SK-N-SH (cell line): ENCODE results near the gene PCGF1. TPM values are rescaled to one million over a fixed set of nuclear protein-coding genes. Genes with fewer than 3 reads are reported as not detected.

Experiments
- CTCF ChIA-PET: fragments of 300-600, 350-600 bp; formaldehyde crosslinking; extraction: SDS; loops from one replicate; lab custom pipeline; 2021; lab: Yijun Ruan, JAX
- POLR2A ChIA-PET: fragments of 350-600 bp; sonication (Branson Sonifier 250); formaldehyde crosslinking; extraction: SDS; loops from one replicate; lab custom pipeline; 2020; ENCODE audit warnings: antibody characterized with exemption, inconsistent platforms; lab: Yijun Ruan, JAX
- DNase-seq: peaks from one replicate; pipeline ENCODE4 v3.0.0; 2012
- H2AFZ ChIP-seq: fragments of 200-600 bp; sonication (generic); 2 replicates; pipeline ENCODE4 v1.8.1; 2016; ENCODE audit warnings: antibody characterized with exemption, mild to moderate bottlenecking, low read depth
- H3F3A ChIP-seq: fragments of 200-600 bp; sonication (generic); replicated peaks from 2 replicates; pipeline ENCODE3; 2016; ENCODE audit warnings: antibody characterized with exemption, mild to moderate bottlenecking; ENCODE audit not compliant: insufficient read depth
- H3K27ac ChIP-seq, 2 experiments: fragments of 200-500 bp in 1 of 2; fragments of 200-600 bp in 1 of 2; sonication (Bioruptor generic) in 1 of 2; sonication (generic), shearing (Covaris generic) in 1 of 2; 2 replicates each; pipeline versions ENCODE4 v1.5.1 to v1.6.1; 2014 to 2016; ENCODE audit warnings: low read depth in 2 of 2, inconsistent platforms in 1 of 2, low read length in 1 of 2, mild to moderate bottlenecking in 1 of 2, mixed read lengths in 1 of 2
- H3K27me3 ChIP-seq: fragments of 200-600 bp; sonication (generic), shearing (Covaris generic); 2 replicates; pipeline ENCODE4 v1.6.1; 2016; ENCODE audit warnings: mixed run types; ENCODE audit not compliant: insufficient read depth
- H3K36me3 ChIP-seq, 2 experiments: fragments of 200-500 bp in 1 of 2; fragments of 200-600 bp in 1 of 2; sonication (Bioruptor generic) in 1 of 2; sonication (generic) in 1 of 2; replicated peaks in 1 of 2; 2 replicates each; pipeline versions ENCODE3 to v1.5.1; 2014 to 2016; ENCODE audit warnings: low read length in 1 of 2, mild to moderate bottlenecking in 1 of 2; ENCODE audit not compliant: insufficient read depth in 2 of 2, control insufficient read depth in 1 of 2
- H3K4me1 ChIP-seq, 2 experiments: fragments of 200-500 bp in 1 of 2; fragments of 200-600 bp in 1 of 2; sonication (Bioruptor generic) in 1 of 2; sonication (generic), shearing (Covaris generic) in 1 of 2; 2 replicates each; pipeline versions ENCODE4 v1.5.1 to v1.6.1; 2014 to 2016; ENCODE audit warnings: low read depth in 1 of 2, low read length in 1 of 2, mixed run types in 1 of 2; ENCODE audit not compliant: insufficient read depth in 2 of 2, control insufficient read depth in 1 of 2
- H3K4me2 ChIP-seq: fragments of 200-600 bp; sonication (generic), shearing (Covaris generic); 2 replicates; pipeline ENCODE4 v1.6.1; 2017; ENCODE audit warnings: mixed run types
- H3K4me3 ChIP-seq, 2 experiments: fragments of 200-500 bp in 1 of 2; fragments of 200-600 bp in 1 of 2; sonication (Bioruptor generic) in 1 of 2; sonication (generic), shearing (Covaris generic) in 1 of 2; 2 replicates each; pipeline versions ENCODE4 v1.5.1 to v1.8.1; 2014 to 2016; ENCODE audit warnings: low read depth in 2 of 2, inconsistent platforms in 1 of 2, low read length in 1 of 2, mild to moderate bottlenecking in 1 of 2, mixed read lengths in 1 of 2, moderate library complexity in 1 of 2
- H3K79me2 ChIP-seq: fragments of 200-600 bp; sonication (generic); 2 replicates; pipeline ENCODE4 v1.8.1; 2017; ENCODE audit warnings: mild to moderate bottlenecking; ENCODE audit not compliant: insufficient read depth
- H3K9ac ChIP-seq: fragments of 200-600 bp; sonication (generic); 2 replicates; pipeline ENCODE4 v1.6.1; 2017; ENCODE audit warnings: mixed run types
- H3K9me2 ChIP-seq: fragments of 200-600 bp; sonication (generic); 2 replicates; pipeline ENCODE4 v1.6.1; 2017; ENCODE audit warnings: mixed run types
- H3K9me3 ChIP-seq: fragments of 200-600 bp; sonication (generic); 2 replicates; pipeline ENCODE4 v1.6.1; 2017; ENCODE audit warnings: mixed run types, mild to moderate bottlenecking, moderate library complexity
- H4K20me1 ChIP-seq: fragments of 200-600 bp; sonication (generic); 2 replicates; pipeline ENCODE4 v1.6.1; 2017; ENCODE audit warnings: mild to moderate bottlenecking, mixed run types; ENCODE audit not compliant: insufficient read depth
- ELF1 ChIP-seq: IDR thresholded peaks from 2 replicates; pipeline ENCODE4 v1.4.0; 2012
- EP300 ChIP-seq, 2 experiments: IDR thresholded peaks; 2 replicates each; pipeline versions ENCODE4 v1.4.0 to v1.6.1; 2012; ENCODE audit warnings: borderline replicate concordance in 1 of 2, low read depth in 1 of 2, low read length in 1 of 2
- FOXM1 ChIP-seq: IDR thresholded peaks from 2 replicates; pipeline ENCODE4 v1.4.0; 2012; ENCODE audit warnings: low read depth, mild to moderate bottlenecking
- IRF3 ChIP-seq: fragments of 150-350 bp; IDR thresholded peaks from 2 replicates; pipeline ENCODE4 v1.6.1; 2016; ENCODE audit warnings: mild to moderate bottlenecking, low read depth, low read length
- MAX ChIP-seq: IDR thresholded peaks from 2 replicates; pipeline ENCODE4 v1.4.0; 2012; ENCODE audit warnings: low read depth
- NFIC ChIP-seq: IDR thresholded peaks from 2 replicates; pipeline ENCODE4 v1.4.0; 2012; ENCODE audit warnings: borderline replicate concordance
- NRF1 ChIP-seq: IDR thresholded peaks from 2 replicates; pipeline ENCODE4 v1.6.1; 2012; ENCODE audit warnings: low read depth, mild to moderate bottlenecking, low read length
- RAD21 ChIP-seq: IDR thresholded peaks from 2 replicates; pipeline ENCODE4 v1.6.1; 2012; ENCODE audit warnings: mild to moderate bottlenecking, low read length
- REST ChIP-seq: IDR thresholded peaks from 2 replicates; pipeline ENCODE4 v1.6.1; 2012; ENCODE audit warnings: mild to moderate bottlenecking, low read depth, low read length, moderate library complexity
- RFX5 ChIP-seq: IDR thresholded peaks from 2 replicates; pipeline ENCODE4 v1.6.1; 2012; ENCODE audit warnings: mild to moderate bottlenecking, improper control_type of control experiment, low read length
- SMC3 ChIP-seq: IDR thresholded peaks from 2 replicates; pipeline ENCODE4 v1.6.1; 2012; ENCODE audit warnings: low read depth, low read length, improper control_type of control experiment
- TEAD4 ChIP-seq: IDR thresholded peaks from 2 replicates; pipeline ENCODE4 v1.4.0; 2012; ENCODE audit warnings: mild to moderate bottlenecking, borderline replicate concordance; ENCODE audit not compliant: insufficient read depth
- WGBS: methylation state at CpG from one replicate; pipeline ENCODE4 v1.1.6; 2017; ENCODE audit warnings: low lambda C conversion rate; 5-methylcytosine and 5-hydroxymethylcytosine counted together
- polyA plus RNA-seq, 3 experiments: library from polyadenylated mRNA; depleted of rRNA; stranded (reverse); fragments of >200 nt; gene quantifications; 2 replicates each; pipeline ENCODE4 v1.2.3, GENCODE V29; 2012
- TF ChIP-seq, protein P1 (sequence below): fragments of 200-600 bp; sonication (generic); IDR thresholded peaks from 2 replicates; pipeline ENCODE4 v1.6.1; 2017; ENCODE audit warnings: antibody characterized with exemption, mild to moderate bottlenecking, moderate library complexity
- TF ChIP-seq, protein P2 (sequence below): IDR thresholded peaks from 2 replicates; pipeline ENCODE4; 2012
- TF ChIP-seq, protein P3 (sequence below): fragments of 150-350 bp; IDR thresholded peaks from 2 replicates; pipeline ENCODE4 v1.6.1; 2017; ENCODE audit warnings: antibody characterized with exemption, low read length, low read depth, borderline replicate concordance

The PCGF1 gene
- polyA plus RNA-seq, 1 of the 3 experiments (the other 2 are of a cell fraction), result 44.9 TPM

- Histone ChIP-seq H3F3A (peaks cover 3% of the 10 kb centered on the region), H3K9me2 (no peaks in the 10 kb centered on the region), H3K4me2 (no peak overlapping the region), H3K79me2 (no peaks in the 10 kb centered on the region)
- TF ChIP-seq REST (no peak), NRF1 (no peak), EP300 (IDR thresholded peaks at IDR 0.05; ENCODE audit: borderline replicate concordance in 1 of 2, low read depth in 1 of 2, low read length in 1 of 2) (no peak), RFX5 (no peak), SMC3 (no peak), NFIC (no peak), TEAD4 (no peak), ELF1 (no peak), MAX (no peak), RAD21 (no peak), FOXM1 (no peak), IRF3 (no peak)
- TF ChIP-seq, protein P1, sequence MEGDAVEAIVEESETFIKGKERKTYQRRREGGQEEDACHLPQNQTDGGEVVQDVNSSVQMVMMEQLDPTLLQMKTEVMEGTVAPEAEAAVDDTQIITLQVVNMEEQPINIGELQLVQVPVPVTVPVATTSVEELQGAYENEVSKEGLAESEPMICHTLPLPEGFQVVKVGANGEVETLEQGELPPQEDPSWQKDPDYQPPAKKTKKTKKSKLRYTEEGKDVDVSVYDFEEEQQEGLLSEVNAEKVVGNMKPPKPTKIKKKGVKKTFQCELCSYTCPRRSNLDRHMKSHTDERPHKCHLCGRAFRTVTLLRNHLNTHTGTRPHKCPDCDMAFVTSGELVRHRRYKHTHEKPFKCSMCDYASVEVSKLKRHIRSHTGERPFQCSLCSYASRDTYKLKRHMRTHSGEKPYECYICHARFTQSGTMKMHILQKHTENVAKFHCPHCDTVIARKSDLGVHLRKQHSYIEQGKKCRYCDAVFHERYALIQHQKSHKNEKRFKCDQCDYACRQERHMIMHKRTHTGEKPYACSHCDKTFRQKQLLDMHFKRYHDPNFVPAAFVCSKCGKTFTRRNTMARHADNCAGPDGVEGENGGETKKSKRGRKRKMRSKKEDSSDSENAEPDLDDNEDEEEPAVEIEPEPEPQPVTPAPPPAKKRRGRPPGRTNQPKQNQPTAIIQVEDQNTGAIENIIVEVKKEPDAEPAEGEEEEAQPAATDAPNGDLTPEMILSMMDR, result no peak
- TF ChIP-seq, protein P2, sequence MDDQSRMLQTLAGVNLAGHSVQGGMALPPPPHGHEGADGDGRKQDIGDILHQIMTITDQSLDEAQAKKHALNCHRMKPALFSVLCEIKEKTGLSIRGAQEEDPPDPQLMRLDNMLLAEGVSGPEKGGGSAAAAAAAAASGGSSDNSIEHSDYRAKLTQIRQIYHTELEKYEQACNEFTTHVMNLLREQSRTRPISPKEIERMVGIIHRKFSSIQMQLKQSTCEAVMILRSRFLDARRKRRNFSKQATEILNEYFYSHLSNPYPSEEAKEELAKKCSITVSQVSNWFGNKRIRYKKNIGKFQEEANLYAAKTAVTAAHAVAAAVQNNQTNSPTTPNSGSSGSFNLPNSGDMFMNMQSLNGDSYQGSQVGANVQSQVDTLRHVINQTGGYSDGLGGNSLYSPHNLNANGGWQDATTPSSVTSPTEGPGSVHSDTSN, result no peak
- TF ChIP-seq, protein P3, sequence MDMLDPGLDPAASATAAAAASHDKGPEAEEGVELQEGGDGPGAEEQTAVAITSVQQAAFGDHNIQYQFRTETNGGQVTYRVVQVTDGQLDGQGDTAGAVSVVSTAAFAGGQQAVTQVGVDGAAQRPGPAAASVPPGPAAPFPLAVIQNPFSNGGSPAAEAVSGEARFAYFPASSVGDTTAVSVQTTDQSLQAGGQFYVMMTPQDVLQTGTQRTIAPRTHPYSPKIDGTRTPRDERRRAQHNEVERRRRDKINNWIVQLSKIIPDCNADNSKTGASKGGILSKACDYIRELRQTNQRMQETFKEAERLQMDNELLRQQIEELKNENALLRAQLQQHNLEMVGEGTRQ, result no peak
- TF ChIP-seq, all 33 proteins: peak for 0
- no peaks in the 10 kb centered on the region for H4K20me1 ChIP-seq
- no peak overlapping the region for H3K9ac ChIP-seq
- H3K4me1 ChIP-seq, result no peaks in the 10 kb centered on the region; a peak in 1 of 4 replicates
- no peak for DNase-seq
- no peak overlapping the region for H3K27ac ChIP-seq
- no peak overlapping the region for H2AFZ ChIP-seq
- no peaks in the 10 kb centered on the region for H3K27me3 ChIP-seq
- POLR2A ChIA-PET, result interaction anchor here (0.7 to 1.7 kb wide), 2 partner anchors 11 to 14 kb away, joined by 3 to 9 read pairs; partner anchors contain the start of gene PCGF1
- WGBS, result 90% methylated on average over 3 of the region's 3 CpGs
- H3K36me3 ChIP-seq, result peaks cover 0 to 46% of the 10 kb centered on the region in 2 experiments
- CTCF ChIA-PET, result interaction anchor here (0.9 to 4.6 kb wide), 4 partner anchors 11 to 24 kb away, joined by 3 to 32 read pairs (median 4); partner anchors contain the start of genes CCDC142 and TTC31
- H3K4me3 ChIP-seq, result no peak overlapping the region
- H3K9me3 ChIP-seq, result no peaks in the 10 kb centered on the region
Measured at GRCh38 chr2:74493546-74493945, 13.9 kb downstream of the PCGF1 start.
